ENCODE results near the gene GOLGA2. TPM values are rescaled to one million over a fixed set of nuclear protein-coding genes. Genes with fewer than 3 reads are reported as not detected.

Gene GOLGA2
- total and polyA plus RNA-seq, 2 of the 4 experiments (the other 2 are of a cell fraction) = 118 to 146 TPM

- BruUV-seq (replicated peaks) = no TSS peak
- H3K56ac ChIP-seq (ENCODE audit: extremely low read depth, insufficient read depth, low read length) = peak overlapping the region; percentile 64
- peak; percentile 27 for ATAC-seq (ENCODE audit: low read depth)
- intact Hi-C loops (cut with micrococcal nuclease) = loop anchor here (2.0 kb wide), 1 partner anchor 28 kb away; no protein-coding TSS in a partner anchor
- H3K27ac ChIP-seq (ENCODE audit: insufficient read depth, low read length) = peak overlapping the region; percentile 99
- peak overlapping the region; percentile 13; the same call in 1 of the 2 replicates for H4K5ac ChIP-seq (ENCODE audit: low read depth, low read length)
- TF ChIP-seq FOS (IDR thresholded peaks at IDR 0.05; ENCODE audit: low read depth, low read length) (peak; percentile 46), MAFK (IDR thresholded peaks at IDR 0.05; ENCODE audit: low read depth, low read length) (no peak)
- CTCF ChIA-PET = no interaction called here
- H3K36me3 ChIP-seq (ENCODE audit: control insufficient read depth, insufficient read depth, low read length) = peaks cover 20% of the 10 kb centered on the region
- no peak overlapping the region for H3K18ac ChIP-seq (ENCODE audit: low read depth, low read length)
- peaks cover 38 to 56% of the 10 kb centered on the region in 2 experiments for H3K79me1 ChIP-seq (ENCODE audit: low read depth in 1 of 2, low read length in 2 of 2)
- in situ Hi-C loops (cut with MboI; ENCODE audit: low sequenced_read_pairs) = no loop called here
- no peaks in the 10 kb centered on the region for H3K27me3 ChIP-seq (ENCODE audit: control insufficient read depth, insufficient read depth, low read length)
- H2BK120ac ChIP-seq (ENCODE audit: low read depth, low read length) = no peak overlapping the region
- dilution Hi-C loops (cut with HindIII; ENCODE audit: low sequenced_read_pairs, unreplicated experiment) = no loop called here
- H2AK5ac ChIP-seq (ENCODE audit: low read depth, low read length) = 0 out of 2 replicates have a peak overlapping the region, but pooled peaks have one; percentile 6
- H4K8ac ChIP-seq (ENCODE audit: low read depth in 2 of 2, low read length in 2 of 2) = peak overlapping the region; percentile 6 to 70; a peak in 2 of 4 replicates
- DNase-seq = peak; percentile 63
- H2BK20ac ChIP-seq (ENCODE audit: low read depth, low read length) = no peak overlapping the region
- peak overlapping the region; percentile 57 for H2BK5ac ChIP-seq (ENCODE audit: low read depth, low read length, poor library complexity, severe bottlenecking)
- peaks cover 2% of the 10 kb centered on the region; the same call in 1 of the 2 replicates for H3K9me1 ChIP-seq (ENCODE audit: insufficient read depth, low read length)
- peak overlapping the region; percentile 57 for H3K4me3 ChIP-seq (ENCODE audit: insufficient read depth, low read depth, low read length)
- H3K4me2 ChIP-seq (ENCODE audit: low read depth, low read length) = peak overlapping the region; percentile 95
- H4K20me1 ChIP-seq (ENCODE audit: insufficient read depth, low read length) = 0 out of 2 replicates have a peak, but pooled peaks cover 4% of the 10 kb centered on the region
- peak overlapping the region; percentile 80 for H3K4ac ChIP-seq (ENCODE audit: low read depth, low read length)
- H3K9me3 ChIP-seq (ENCODE audit: control insufficient read depth, insufficient read depth, low read length) = no peaks in the 10 kb centered on the region
- no peak overlapping the region for H2BK15ac ChIP-seq (ENCODE audit: low read depth, low read length)
- H3K14ac ChIP-seq (replicated peaks; ENCODE audit: low read depth, low read length) = peak overlapping the region; percentile 20
- peak overlapping the region; percentile 70 for H3K9ac ChIP-seq (ENCODE audit: low read depth, low read length)
- H2AK9ac ChIP-seq (replicated peaks; ENCODE audit: low read depth, low read length, poor library complexity) = peak overlapping the region; percentile 86
- peak overlapping the region; percentile 98 for H2AFZ ChIP-seq (replicated peaks; ENCODE audit: low read length, poor library complexity)
- no peak overlapping the region for H4K91ac ChIP-seq (ENCODE audit: insufficient read depth, low read depth, low read length)
- POLR2A ChIA-PET (ENCODE audit: unreplicated experiment) = no interaction called here
- peaks cover 5% of the 10 kb centered on the region for H3K4me1 ChIP-seq (ENCODE audit: control insufficient read depth, insufficient read depth, low read length)
- H3K23ac ChIP-seq (ENCODE audit: low read depth, low read length) = peak overlapping the region; percentile 74
- no CpG with 5 or more reads among the region's 16 CpGs for WGBS, 2 experiments (ENCODE audit: extremely low coverage in 2 of 2, insufficient read length in 1 of 2)
These were observed 47.5 kb upstream of the GOLGA2 start for GRCh38 chr9:128323212-128323730.
